OCI-LY3 (cell line): ENCODE results near the gene SLF2.

Source experiments
- H2AFZ ChIP-seq: fragments of 200-600, 300-600 bp; shearing (Covaris generic); 2 replicates; pipeline ENCODE4 v1.6.0; 2014; ENCODE audit warnings: antibody characterized with exemption, low read depth, low read length
- H3K27ac ChIP-seq: fragments of 200-600, 300-600 bp; sonication (generic); 2 replicates; pipeline ENCODE4 v1.5.1; 2014; ENCODE audit warnings: mild to moderate bottlenecking, low read length, moderate library complexity, mixed read lengths
- H3K27me3 ChIP-seq: fragments of 200-600, 300-600 bp; sonication (generic); 2 replicates; pipeline ENCODE4 v1.6.1; 2014; ENCODE audit warnings: low read depth, low read length, mixed read lengths
- H3K36me3 ChIP-seq: fragments of 200-600, 300-600 bp; sonication (generic); replicated peaks from 2 replicates; pipeline ENCODE3; 2014; ENCODE audit warnings: low read depth, low read length, mixed read lengths
- H3K4me1 ChIP-seq: fragments of 300-600, 200-600 bp; sonication (generic); 2 replicates; pipeline ENCODE4 v1.6.1; 2014; ENCODE audit warnings: low read length, mixed read lengths
- H3K4me2 ChIP-seq: fragments of 200-600, 300-600 bp; sonication (generic); 2 replicates; pipeline ENCODE4 v1.6.1; 2014; ENCODE audit warnings: low read length, mixed read lengths
- H3K4me3 ChIP-seq: fragments of 300-600, 200-600 bp; sonication (generic); 2 replicates; pipeline ENCODE4 v1.5.1; 2014; ENCODE audit warnings: antibody characterized with exemption, mild to moderate bottlenecking, low read length, moderate library complexity
- H3K79me2 ChIP-seq: fragments of 300-600, 200-600 bp; shearing (Covaris generic); 2 replicates; pipeline ENCODE4 v1.6.1; 2014; ENCODE audit warnings: mild to moderate bottlenecking, low read length, mixed read lengths
- H3K9ac ChIP-seq: fragments of 300-600, 200-600 bp; shearing (Covaris generic); 2 replicates; pipeline ENCODE4 v1.6.0; 2014; ENCODE audit warnings: mild to moderate bottlenecking, low read length, moderate library complexity
- H3K9me3 ChIP-seq: fragments of 200-600, 300-600 bp; shearing (Covaris generic); 2 replicates; pipeline ENCODE4 v1.6.1; 2014; ENCODE audit warnings: low read length, mixed read lengths; ENCODE audit not compliant: insufficient read depth
- H4K20me1 ChIP-seq: fragments of 200-600, 300-600 bp; sonication (generic); 2 replicates; pipeline ENCODE4 v1.6.1; 2016; ENCODE audit warnings: low read length, mixed read lengths; ENCODE audit not compliant: insufficient read depth
- CTCF ChIP-seq: fragments of 200-600, 300-600 bp; sonication (generic); IDR thresholded peaks from 2 replicates; pipeline ENCODE4 v1.5.1; 2014; ENCODE audit warnings: antibody characterized with exemption, low read length, low read depth
- EZH2phosphoT487 ChIP-seq: fragments of 200-600 bp; shearing (Covaris generic); IDR thresholded peaks from 2 replicates; pipeline ENCODE4 v1.6.1; 2018; ENCODE audit warnings: antibody characterized with exemption, mixed run types, low read depth

SLF2 gene

GRCh38 chr10:100889546-100889945 is 23.2 kb upstream of the SLF2 start:
- Histone ChIP-seq H3K4me2 (no peak overlapping the region), H3K36me3 (no peaks in the 10 kb centered on the region), H3K9ac (no peak overlapping the region), H4K20me1 (no peaks in the 10 kb centered on the region), H3K27me3 (peaks cover 10% of the 10 kb centered on the region; the same call in 1 of the 2 replicates), H3K79me2 (no peaks in the 10 kb centered on the region), H2AFZ (no peak overlapping the region), H3K4me3 (no peak overlapping the region), H3K4me1 (peaks cover 6% of the 10 kb centered on the region), H3K9me3 (no peaks in the 10 kb centered on the region), H3K27ac (no peak overlapping the region)
- TF ChIP-seq EZH2phosphoT487 (no peak), CTCF (no peak)

- H3K36me3 ChIP-seq: no peaks in the 10 kb centered on the region
- no peak overlapping the region for H3K4me3 ChIP-seq
- no peaks in the 10 kb centered on the region for H3K79me2 ChIP-seq
- no peak overlapping the region for H3K4me2 ChIP-seq
- H3K4me1 ChIP-seq: peaks cover 12% of the 10 kb centered on the region
- peaks cover 10% of the 10 kb centered on the region; the same call in 1 of the 2 replicates for H3K27me3 ChIP-seq
- no peak overlapping the region for H3K9ac ChIP-seq
- no peak overlapping the region for H3K27ac ChIP-seq
- no peaks in the 10 kb centered on the region for H4K20me1 ChIP-seq
- no peak overlapping the region for H2AFZ ChIP-seq
- TF ChIP-seq CTCF: no peak
- no peak for TF ChIP-seq EZH2phosphoT487
- H3K9me3 ChIP-seq: no peaks in the 10 kb centered on the region
Measured at GRCh38 chr10:100890141-100890672, 22.6 kb upstream of the SLF2 start.

- Histone ChIP-seq H3K4me2 (no peak overlapping the region), H3K4me3 (no peak overlapping the region), H2AFZ (no peak overlapping the region), H3K9ac (no peak overlapping the region), H3K27ac (no peak overlapping the region), H3K9me3 (no peaks in the 10 kb centered on the region), H3K36me3 (no peaks in the 10 kb centered on the region), H3K79me2 (no peaks in the 10 kb centered on the region), H3K4me1 (peaks cover 18% of the 10 kb centered on the region), H3K27me3 (peaks cover 10% of the 10 kb centered on the region; the same call in 1 of the 2 replicates), H4K20me1 (no peaks in the 10 kb centered on the region)
- TF ChIP-seq EZH2phosphoT487 (no peak), CTCF (no peak)
Measured at GRCh38 chr10:100890673-100891317, 22.0 kb upstream of the SLF2 start.

GRCh38 chr10:100894033-100894432 is 18.7 kb upstream of the SLF2 start:
- Histone ChIP-seq H3K9me3 (no peaks in the 10 kb centered on the region), H3K79me2 (no peaks in the 10 kb centered on the region), H4K20me1 (no peaks in the 10 kb centered on the region), H3K27ac (no peak overlapping the region), H3K4me1 (peaks cover 19% of the 10 kb centered on the region), H3K4me2 (no peak overlapping the region), H3K9ac (no peak overlapping the region), H3K4me3 (no peak overlapping the region), H3K36me3 (no peaks in the 10 kb centered on the region), H2AFZ (no peak overlapping the region), H3K27me3 (peaks cover 10% of the 10 kb centered on the region; the same call in 1 of the 2 replicates)
- TF ChIP-seq CTCF (no peak), EZH2phosphoT487 (no peak)
